Activated T-helper 1 cell treated with Interleukin-2 at 50 U/mL for 16 hours (primary cell): ENCODE data around the gene CCNK.

Experiments used
- DNase-seq: peaks from one replicate; pipeline ENCODE4 v3.0.0-alpha.2; 2020; ENCODE audit warnings: low read depth

Gene CCNK

GRCh38 chr14:99480917-99481744 lies at the start of gene CCNK:
Gene CCNK (plus strand): TSS chr14:99481409. CDS start chr14:99492678, 11,269 bp downstream.
- peak; percentile 100 for DNase-seq

- DNase-seq = no peak
Observed at GRCh38 chr14:99431986-99432385, 49.2 kb upstream of the CCNK start.

GRCh38 chr14:99432485-99432884 lies 48.7 kb upstream of the CCNK start:
- DNase-seq = no peak

DNA sequence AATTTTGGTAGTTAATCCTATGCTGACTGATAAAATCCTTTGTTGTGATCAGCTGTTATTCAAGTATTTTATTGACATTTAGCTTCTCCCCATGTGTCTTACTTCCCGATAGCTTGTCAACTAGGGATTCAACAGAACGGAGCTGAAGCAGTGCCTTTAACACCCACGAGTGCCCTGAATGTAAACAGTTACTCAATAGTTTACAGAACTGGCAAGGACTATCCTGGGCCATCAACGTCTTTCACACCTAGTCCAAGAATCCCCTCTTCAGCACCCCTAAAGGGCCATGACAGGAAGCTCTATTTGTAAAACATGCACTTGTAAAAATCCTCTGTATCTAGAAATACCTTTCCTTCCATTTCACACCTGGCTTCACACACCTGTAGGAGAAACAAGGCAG lies 45.9 kb upstream of the CCNK start:
- no peak for DNase-seq

- DNase-seq = no peak
Observed at GRCh38 chr14:99436247-99437180, 44.7 kb upstream of the CCNK start.

- no peak for DNase-seq
Observed at GRCh38 chr14:99437706-99438105, 43.5 kb upstream of the CCNK start.

DNA sequence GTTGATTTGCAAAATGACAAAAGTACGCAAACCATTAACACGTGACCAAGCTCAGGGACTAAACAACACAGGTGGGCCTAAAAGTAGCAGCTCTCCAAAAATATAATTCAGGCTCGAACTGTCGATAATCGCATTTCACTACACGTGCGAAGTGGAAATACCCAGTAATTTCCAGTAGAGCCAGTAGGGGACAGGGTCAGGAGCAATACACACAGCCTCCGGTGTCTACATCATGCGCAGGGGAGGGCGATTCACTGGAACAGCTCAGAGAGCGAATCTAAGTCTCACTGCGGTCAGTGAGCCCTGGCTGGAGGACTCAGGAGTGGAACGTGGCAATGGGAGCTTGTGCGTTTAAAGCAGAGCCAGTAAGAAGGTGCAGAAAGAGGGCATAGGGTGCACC lies 40.9 kb upstream of the CCNK start:
- no peak for DNase-seq

DNA sequence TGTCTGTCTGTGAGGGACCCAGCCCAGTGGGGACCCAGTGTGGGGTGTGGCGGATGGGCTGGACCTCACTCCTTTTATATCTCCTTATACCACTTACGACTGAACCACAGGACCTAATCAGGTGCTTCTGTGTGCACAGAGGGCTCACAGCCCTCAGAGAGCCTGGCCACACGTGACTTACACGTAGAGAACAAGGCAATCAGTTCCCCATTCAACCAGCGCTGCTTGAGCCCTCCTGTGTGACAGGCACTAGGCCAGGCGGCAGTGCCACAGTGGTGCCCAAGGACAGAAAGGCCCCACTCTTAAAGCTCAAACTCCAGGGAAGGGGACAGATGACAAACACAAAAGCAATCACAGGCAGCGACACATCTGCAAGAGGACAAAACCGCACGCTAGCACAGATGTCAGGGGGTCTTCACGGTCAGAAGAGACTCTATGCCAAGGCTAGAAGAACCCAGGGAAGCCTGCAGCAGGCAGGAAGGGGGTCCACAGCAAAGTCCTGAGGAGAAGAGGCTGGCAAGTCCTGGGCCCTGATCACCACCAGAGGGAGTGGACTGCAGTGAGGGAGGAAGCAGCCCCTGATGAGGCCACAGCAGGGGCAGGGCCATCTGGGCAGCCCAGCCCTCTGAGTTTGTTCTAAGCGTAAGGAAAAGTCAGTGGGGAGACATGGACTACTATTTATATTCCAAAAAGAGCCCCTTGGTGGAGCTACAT lies 39.9 kb upstream of the CCNK start:
- DNase-seq = no peak

- no peak for DNase-seq
Observed at GRCh38 chr14:99441918-99442317, 39.3 kb upstream of the CCNK start.

DNA sequence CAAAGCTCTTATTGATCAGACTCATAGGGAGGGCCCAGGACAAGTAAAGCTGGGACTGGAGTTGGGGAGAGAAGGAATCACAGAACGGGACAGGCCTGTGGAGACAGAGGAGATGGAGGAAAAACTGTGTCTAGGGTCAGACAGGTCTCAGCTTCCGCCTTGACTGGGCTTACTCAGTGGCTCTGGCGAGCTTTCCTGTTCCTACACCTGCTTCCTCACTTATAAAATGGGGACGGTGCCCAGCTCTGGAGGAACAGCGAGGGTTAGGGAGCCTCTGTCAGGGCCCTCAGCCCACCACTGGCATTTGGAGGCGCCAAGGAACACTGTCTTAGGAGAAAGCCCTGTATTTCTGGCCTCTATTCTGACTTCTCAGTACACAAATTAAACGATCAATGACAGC lies 35.3 kb upstream of the CCNK start:
- DNase-seq = no peak

- DNase-seq = no peak
Observed at GRCh38 chr14:99447739-99448138, 33.5 kb upstream of the CCNK start.

DNA sequence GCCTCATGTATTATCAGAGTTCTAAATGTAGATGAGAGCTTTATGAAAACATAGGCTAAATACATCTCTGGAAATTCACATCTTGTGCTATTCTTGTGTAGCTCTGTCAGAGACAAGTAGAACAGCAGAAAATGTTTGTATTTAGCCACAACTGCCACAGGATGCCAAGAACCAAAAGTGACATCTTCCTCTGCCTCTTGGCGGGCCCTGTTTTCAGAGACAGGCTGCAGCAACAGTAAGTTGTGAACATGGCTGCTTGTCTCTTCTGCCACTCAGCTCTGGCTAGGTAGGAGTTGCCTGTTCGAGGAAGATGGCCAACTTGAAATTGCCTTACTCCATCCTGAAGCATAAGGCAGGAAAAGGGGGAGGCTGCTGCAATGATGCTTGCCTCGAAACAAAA lies 30.9 kb upstream of the CCNK start:
- DNase-seq = no peak

DNA sequence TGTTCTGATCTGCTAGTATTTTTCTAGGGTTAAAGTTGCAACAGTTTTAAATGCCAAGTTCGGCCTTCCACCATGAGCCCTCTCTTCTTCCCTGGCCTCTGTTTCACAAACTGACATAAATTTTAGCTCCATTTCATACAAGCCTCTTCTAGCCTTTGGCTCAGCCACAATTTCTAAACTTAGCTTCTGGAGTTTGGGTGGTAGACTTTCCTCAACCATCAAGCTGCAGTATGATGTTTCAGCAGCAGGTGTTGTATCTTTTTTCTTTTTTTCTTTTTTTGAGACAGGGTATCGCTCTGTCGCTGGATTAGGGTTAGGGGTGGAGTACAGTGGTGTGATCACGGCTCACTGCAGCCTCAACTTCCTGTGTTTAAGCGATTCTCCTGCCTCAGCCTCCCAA lies 30.0 kb upstream of the CCNK start:
- no peak for DNase-seq

DNA sequence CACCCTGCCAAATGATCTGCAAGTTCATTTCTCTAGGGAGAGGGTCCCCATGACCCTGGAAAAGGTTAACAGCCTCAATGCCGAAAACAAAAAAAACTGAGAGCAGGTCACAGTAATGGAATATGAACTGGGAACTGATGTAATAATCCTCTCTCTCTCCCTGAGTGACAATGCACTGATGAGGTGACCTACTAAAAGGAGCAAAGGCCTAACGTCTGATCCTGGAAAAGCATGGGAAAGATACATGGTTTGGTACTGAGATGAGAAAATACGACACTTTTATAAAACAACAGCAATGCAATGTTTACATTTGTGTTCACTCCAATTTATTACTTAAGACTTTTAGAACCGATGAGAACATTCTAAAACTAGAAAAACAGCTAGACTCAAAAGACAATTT lies 28.2 kb upstream of the CCNK start:
- no peak for DNase-seq

DNA sequence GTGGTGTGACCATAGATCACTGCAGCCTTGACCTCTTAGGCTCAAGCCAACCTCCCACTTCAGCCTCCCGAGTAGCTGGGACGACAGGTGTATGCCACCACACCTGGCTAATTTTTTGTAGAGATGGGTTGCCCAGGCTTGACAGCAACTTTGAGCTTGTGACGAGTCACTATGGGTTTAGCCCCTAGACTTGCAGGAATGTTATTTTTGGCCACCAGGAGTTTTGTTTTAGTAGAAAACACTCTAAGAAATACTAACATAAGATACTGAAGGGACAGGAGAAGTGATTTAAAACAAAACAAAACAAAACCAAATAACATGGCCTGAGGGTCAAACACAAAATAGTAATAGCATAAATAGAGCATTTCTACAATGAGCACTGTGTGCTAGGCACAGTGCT lies 27.0 kb upstream of the CCNK start:
- DNase-seq = no peak

GRCh38 chr14:99459481-99460100 lies 21.6 kb upstream of the CCNK start:
- no peak for DNase-seq

- no peak for DNase-seq
Observed at GRCh38 chr14:99460793-99461192, 20.4 kb upstream of the CCNK start.

GRCh38 chr14:99461411-99462085 lies 19.7 kb upstream of the CCNK start:
- DNase-seq = no peak

- no peak for DNase-seq
Observed at GRCh38 chr14:99462210-99462609, 19.0 kb upstream of the CCNK start.

DNA sequence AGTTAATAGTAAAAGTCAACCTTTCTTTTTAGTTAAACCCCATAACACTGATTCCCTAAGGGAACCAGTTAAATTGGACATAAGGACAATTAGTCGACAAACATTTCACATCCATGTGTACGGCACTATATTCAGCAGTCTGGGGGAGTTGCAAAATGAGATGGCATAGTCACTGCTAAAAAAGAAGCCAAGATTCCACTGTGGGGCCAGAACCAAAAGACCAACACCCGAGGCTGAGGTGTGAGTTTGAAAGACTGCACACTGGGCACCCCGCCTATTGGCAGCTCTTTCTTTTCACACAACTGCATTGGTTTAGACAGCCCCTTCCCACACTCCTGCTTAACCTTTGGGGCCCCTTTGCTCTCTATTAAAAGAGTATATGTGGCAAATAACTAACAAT lies 17.2 kb upstream of the CCNK start:
- DNase-seq = no peak

- DNase-seq = no peak
Observed at GRCh38 chr14:99465288-99465687, 15.9 kb upstream of the CCNK start.
